GM13976 (cell line): ENCODE measurements around the gene SMIM12.

Experiments used
- DNase-seq: peaks from one replicate; pipeline ENCODE4 v3.0.0; 2012; ENCODE audit warnings: low spot score
- in situ Hi-C: fragments of 300-500 bp; cut with MboI; formaldehyde crosslinking; loops from one replicate; pipeline ENCODE4 v1.12.0; 2022; ENCODE audit warnings: low sequenced_read_pairs, mixed read lengths, inconsistent platforms; ENCODE audit not compliant: unreplicated experiment
- TF ChIP-seq, protein P1 (sequence below): IDR thresholded peaks from 2 replicates; pipeline ENCODE4 v1.5.1; 2012; ENCODE audit warnings: borderline replicate concordance, mild to moderate bottlenecking; ENCODE audit not compliant: insufficient read depth; ENCODE audit errors: extremely low read depth, missing control alignments, control extremely low read depth

SMIM12 gene

DNA sequence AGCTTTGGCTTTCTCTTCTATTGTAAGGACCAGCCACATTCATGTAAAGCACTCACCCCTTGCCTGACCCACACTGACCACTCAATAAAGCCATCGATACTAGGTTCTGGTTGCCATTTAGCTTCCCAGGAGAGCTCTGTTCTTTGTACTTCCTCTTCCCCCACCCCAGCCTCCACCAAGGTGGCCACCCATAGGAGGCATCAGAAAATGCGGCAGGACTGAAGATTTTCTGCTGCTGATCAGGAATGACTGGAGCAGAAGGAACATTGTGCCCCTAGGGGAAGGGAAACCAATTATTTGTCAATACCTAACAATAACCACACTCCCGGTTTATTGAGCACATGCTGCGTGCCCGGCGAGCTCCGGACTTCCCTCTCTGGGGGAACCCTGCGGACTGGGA, 5.2 kb upstream of the SMIM12 start:
- in situ Hi-C loops, result no loop called here
- TF ChIP-seq, protein P1, sequence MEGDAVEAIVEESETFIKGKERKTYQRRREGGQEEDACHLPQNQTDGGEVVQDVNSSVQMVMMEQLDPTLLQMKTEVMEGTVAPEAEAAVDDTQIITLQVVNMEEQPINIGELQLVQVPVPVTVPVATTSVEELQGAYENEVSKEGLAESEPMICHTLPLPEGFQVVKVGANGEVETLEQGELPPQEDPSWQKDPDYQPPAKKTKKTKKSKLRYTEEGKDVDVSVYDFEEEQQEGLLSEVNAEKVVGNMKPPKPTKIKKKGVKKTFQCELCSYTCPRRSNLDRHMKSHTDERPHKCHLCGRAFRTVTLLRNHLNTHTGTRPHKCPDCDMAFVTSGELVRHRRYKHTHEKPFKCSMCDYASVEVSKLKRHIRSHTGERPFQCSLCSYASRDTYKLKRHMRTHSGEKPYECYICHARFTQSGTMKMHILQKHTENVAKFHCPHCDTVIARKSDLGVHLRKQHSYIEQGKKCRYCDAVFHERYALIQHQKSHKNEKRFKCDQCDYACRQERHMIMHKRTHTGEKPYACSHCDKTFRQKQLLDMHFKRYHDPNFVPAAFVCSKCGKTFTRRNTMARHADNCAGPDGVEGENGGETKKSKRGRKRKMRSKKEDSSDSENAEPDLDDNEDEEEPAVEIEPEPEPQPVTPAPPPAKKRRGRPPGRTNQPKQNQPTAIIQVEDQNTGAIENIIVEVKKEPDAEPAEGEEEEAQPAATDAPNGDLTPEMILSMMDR, result no peak
- DNase-seq, result no peak

DNA sequence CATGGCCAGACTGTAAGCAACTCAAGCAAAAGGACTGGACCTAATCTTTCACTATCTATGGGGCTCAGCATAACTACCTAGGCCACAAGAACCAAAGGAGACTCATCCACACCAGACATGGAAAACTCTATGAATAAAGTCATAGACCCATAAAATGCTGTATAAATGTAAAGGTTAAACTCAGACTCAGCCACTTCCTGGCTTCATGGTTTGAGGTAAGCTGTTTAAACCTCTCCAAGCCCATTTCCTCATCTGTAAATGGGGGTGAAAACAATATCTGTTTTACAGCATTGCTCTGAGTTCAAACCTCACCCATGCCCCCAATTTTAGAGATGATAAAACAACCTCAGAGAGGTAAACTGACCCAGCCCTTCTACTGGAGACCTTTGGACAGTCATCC, 4.0 kb upstream of the SMIM12 start:
- in situ Hi-C loops, result no loop called here
- TF ChIP-seq, protein P1, result no peak
- no peak for DNase-seq

DNA sequence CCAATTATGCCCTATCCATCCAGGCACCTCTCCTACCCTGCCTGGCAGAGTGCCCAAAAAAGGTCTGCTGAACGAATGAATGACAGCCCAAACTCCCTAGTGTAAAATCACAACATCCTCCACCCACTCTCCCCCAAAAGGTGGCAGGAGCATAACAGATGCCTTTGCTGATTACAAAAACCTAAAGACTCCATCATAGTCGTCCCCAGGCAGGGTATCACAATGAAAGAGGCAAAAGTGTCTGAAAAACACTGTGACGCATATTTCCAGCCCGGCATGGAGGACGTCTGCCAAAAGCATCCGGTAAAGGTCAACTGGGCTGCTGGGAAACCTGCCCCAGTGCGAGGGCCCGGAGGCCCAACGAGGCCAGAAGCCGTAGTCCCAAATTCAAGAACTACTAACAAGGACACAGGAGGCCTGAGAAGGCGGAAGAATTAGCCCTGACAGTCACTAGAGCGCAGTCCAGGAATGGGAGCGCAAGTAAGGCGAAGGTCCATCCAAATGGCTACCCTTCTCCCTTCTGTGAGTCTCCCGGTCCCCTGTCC, 576 bp downstream of the SMIM12 start:
- peak; percentile 44 for DNase-seq
- TF ChIP-seq, protein P1, result no peak
- in situ Hi-C loops, result no loop called here

DNA sequence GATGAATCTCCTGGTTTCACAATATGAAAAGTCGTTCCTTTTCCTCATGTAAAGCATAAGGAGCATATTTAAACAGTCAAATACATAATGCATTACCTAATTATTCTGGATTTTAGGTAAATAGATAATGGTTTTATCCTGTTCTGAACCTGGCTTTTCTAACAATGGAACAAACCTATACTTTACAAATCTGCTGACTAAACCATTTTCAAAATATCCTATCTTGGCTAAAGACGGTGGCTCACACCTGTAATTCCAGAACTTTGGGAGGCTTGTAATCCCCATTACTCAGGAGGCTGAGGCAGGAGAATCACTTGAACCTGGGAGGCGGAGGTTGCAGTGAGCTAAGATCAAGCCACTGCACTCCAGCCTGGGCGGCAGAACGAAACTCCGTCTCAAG, 2.9 kb downstream of the SMIM12 start:
- TF ChIP-seq, protein P1, result no peak
- DNase-seq, result no peak
- in situ Hi-C loops, result no loop called here

DNA sequence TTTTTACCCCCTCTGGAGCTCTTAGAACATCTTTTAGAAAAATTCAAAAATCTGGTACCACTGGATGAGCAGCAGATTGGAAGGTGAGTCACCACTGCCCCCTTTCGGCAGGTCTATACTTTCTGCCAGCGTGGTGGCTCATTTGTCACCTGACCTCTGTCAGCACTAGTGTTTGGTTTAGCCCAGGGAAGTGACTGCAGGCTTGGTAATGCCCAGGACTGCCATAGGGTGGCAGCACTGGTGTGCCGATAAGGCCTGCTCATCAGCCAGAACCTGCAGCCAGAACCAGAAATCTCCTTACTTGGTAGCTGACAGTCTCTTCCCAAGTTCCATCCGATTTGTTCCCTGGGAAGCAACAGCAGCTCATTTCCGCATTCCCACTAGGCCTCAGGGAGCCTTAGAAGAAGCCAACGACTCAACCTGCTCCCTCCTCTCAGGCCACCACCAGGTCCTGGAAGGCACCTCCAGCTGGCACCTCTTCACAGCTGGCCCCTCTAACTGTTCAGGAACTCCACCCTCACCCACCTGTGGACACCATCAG, 6.8 kb downstream of the SMIM12 start:
- TF ChIP-seq, protein P1, result peak; percentile 92
- DNase-seq, result peak; percentile 91
- in situ Hi-C loops, result loop anchor here (5.0 kb wide), 1 partner anchor 65 kb away; no protein-coding TSS in a partner anchor

DNA sequence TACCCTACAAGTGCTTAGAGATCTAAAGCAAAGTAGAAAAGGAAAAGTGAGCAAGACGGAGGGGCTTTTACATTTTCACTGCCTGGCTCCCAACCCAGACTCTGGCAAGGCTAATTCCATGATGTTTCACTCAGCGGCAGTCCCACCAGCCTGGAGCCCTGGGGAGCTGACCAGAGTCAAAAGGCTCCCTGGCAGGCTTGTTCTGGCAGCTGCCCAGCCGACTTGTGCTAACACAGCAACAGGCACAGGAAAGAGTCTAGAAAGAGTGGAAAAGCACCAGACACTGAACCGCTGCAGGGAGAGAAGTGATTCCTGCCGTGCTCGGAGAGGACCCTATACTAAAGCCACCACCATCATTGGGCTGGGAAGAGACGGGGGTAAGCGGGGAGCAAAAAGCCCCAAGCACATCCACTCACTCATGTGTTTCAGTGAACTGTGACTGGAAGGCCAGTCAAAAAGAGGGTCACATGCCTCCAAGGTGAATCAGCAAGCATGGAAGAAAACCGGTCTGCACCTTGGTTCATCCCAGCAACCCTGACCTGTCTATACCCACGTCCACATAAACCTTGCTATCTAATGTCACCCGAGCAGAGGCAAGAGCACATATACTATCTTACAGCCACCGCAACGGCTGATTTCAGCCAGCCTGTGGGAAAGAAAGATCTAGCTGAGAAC, 8.0 kb downstream of the SMIM12 start:
- in situ Hi-C loops, result loop anchor here (5.0 kb wide), 1 partner anchor 64 kb away; no protein-coding TSS in a partner anchor
- TF ChIP-seq, protein P1, result no peak
- DNase-seq, result no peak
